HAP-1 (cell line): Measurements from ENCODE around the gene PRKN.

ENCODE experiments used
- DNase-seq, 2 experiments: peaks; one replicate each; pipeline ENCODE4 v3.0.0-alpha.2; 2016 to 2020; ENCODE audit warnings: low spot score in 2 of 2
- H3K27me3 ChIP-seq: fragments of 250-450 bp; sonication (Bioruptor Pico); 2 replicates; pipeline ENCODE4 v1.5.1; 2020; ENCODE audit warnings: low read depth, mild to moderate bottlenecking, moderate library complexity
- H3K36me3 ChIP-seq: fragments of 250-450 bp; sonication (Bioruptor Pico); replicated peaks from 2 replicates; pipeline ENCODE4 v1.5.1; 2020; ENCODE audit warnings: mild to moderate bottlenecking
- H3K4me1 ChIP-seq: fragments of 250-450 bp; sonication (Bioruptor Pico); 2 replicates; pipeline ENCODE4 v1.5.1; 2020; ENCODE audit warnings: mild to moderate bottlenecking
- H3K4me3 ChIP-seq: fragments of 250-450 bp; sonication (Bioruptor Pico); 2 replicates; pipeline ENCODE4 v1.5.1; 2020; ENCODE audit warnings: mild to moderate bottlenecking, moderate library complexity
- H3K9me3 ChIP-seq: fragments of 250-450 bp; sonication (Bioruptor Pico); 2 replicates; pipeline ENCODE4 v1.5.1; 2020; ENCODE audit warnings: mild to moderate bottlenecking, moderate library complexity
- in situ Hi-C: fragments of 300-500 bp; cut with MboI; formaldehyde crosslinking; loops from 3 replicates; pipeline ENCODE4 v1.14.3; 2020; ENCODE audit warnings: low sequenced_read_pairs, inconsistent platforms, mixed read lengths

PRKN gene

GRCh38 chr6:161557333-161558107, 1170.0 kb downstream of the PRKN start:
- Histone ChIP-seq H3K9me3 (no peaks in the 10 kb centered on the region), H3K27me3 (peaks cover 21% of the 10 kb centered on the region), H3K36me3 (no peaks in the 10 kb centered on the region), H3K4me3 (no peak overlapping the region), H3K4me1 (no peaks in the 10 kb centered on the region)
- in situ Hi-C loops = no loop called here
- no peak for DNase-seq

GRCh38 chr6:161554883-161555282, 1172.7 kb downstream of the PRKN start:
- Histone ChIP-seq H3K4me1 (no peaks in the 10 kb centered on the region), H3K4me3 (no peak overlapping the region), H3K36me3 (no peaks in the 10 kb centered on the region), H3K27me3 (no peaks in the 10 kb centered on the region), H3K9me3 (no peaks in the 10 kb centered on the region)
- DNase-seq = no peak
- in situ Hi-C loops = no loop called here

- Histone ChIP-seq H3K4me1 (no peaks in the 10 kb centered on the region), H3K9me3 (no peaks in the 10 kb centered on the region), H3K27me3 (peaks cover 7% of the 10 kb centered on the region), H3K4me3 (no peak overlapping the region), H3K36me3 (no peaks in the 10 kb centered on the region)
- no peak for DNase-seq
- in situ Hi-C loops = no loop called here
Observed at GRCh38 chr6:161549977-161550655, 1177.5 kb downstream of the PRKN start.

GRCh38 chr6:161548713-161549296, 1178.8 kb downstream of the PRKN start:
- H3K9me3 ChIP-seq = no peaks in the 10 kb centered on the region
- no peaks in the 10 kb centered on the region for H3K36me3 ChIP-seq
- no peaks in the 10 kb centered on the region for H3K4me1 ChIP-seq
- peaks cover 20% of the 10 kb centered on the region for H3K27me3 ChIP-seq
- in situ Hi-C loops = no loop called here
- no peak overlapping the region for H3K4me3 ChIP-seq
- DNase-seq = no peak

- Histone ChIP-seq H3K4me1 (no peaks in the 10 kb centered on the region), H3K36me3 (no peaks in the 10 kb centered on the region), H3K4me3 (no peak overlapping the region), H3K9me3 (no peaks in the 10 kb centered on the region), H3K27me3 (peaks cover 32% of the 10 kb centered on the region)
- in situ Hi-C loops = no loop called here
- DNase-seq = no peak
Observed at GRCh38 chr6:161547617-161548016, 1179.9 kb downstream of the PRKN start.

GRCh38 chr6:161546632-161547031, 1180.9 kb downstream of the PRKN start:
- no peaks in the 10 kb centered on the region for H3K9me3 ChIP-seq
- peaks cover 41% of the 10 kb centered on the region for H3K27me3 ChIP-seq
- in situ Hi-C loops = no loop called here
- H3K4me1 ChIP-seq = no peaks in the 10 kb centered on the region
- no peaks in the 10 kb centered on the region for H3K36me3 ChIP-seq
- no peak for DNase-seq
- H3K4me3 ChIP-seq = no peak overlapping the region

- H3K9me3 ChIP-seq = no peaks in the 10 kb centered on the region
- in situ Hi-C loops = no loop called here
- no peaks in the 10 kb centered on the region for H3K36me3 ChIP-seq
- no peaks in the 10 kb centered on the region for H3K4me1 ChIP-seq
- no peak for DNase-seq
- no peak overlapping the region for H3K4me3 ChIP-seq
- peaks cover 44% of the 10 kb centered on the region for H3K27me3 ChIP-seq
Observed at GRCh38 chr6:161545741-161546140, 1181.8 kb downstream of the PRKN start.

- in situ Hi-C loops = no loop called here
- H3K27me3 ChIP-seq = peaks cover 50% of the 10 kb centered on the region
- no peaks in the 10 kb centered on the region for H3K36me3 ChIP-seq
- no peaks in the 10 kb centered on the region for H3K4me1 ChIP-seq
- H3K9me3 ChIP-seq = no peaks in the 10 kb centered on the region
- no peak for DNase-seq
- H3K4me3 ChIP-seq = no peak overlapping the region
Observed at GRCh38 chr6:161544801-161545480, 1182.6 kb downstream of the PRKN start.

GRCh38 chr6:161543684-161544309, 1183.8 kb downstream of the PRKN start:
- H3K4me3 ChIP-seq = no peak overlapping the region
- in situ Hi-C loops = no loop called here
- no peaks in the 10 kb centered on the region for H3K4me1 ChIP-seq
- DNase-seq = no peak
- no peaks in the 10 kb centered on the region for H3K36me3 ChIP-seq
- H3K27me3 ChIP-seq = peaks cover 53% of the 10 kb centered on the region
- no peaks in the 10 kb centered on the region for H3K9me3 ChIP-seq

GRCh38 chr6:161542346-161542980, 1185.1 kb downstream of the PRKN start:
- DNase-seq = no peak
- H3K36me3 ChIP-seq = no peaks in the 10 kb centered on the region
- H3K27me3 ChIP-seq = peaks cover 54% of the 10 kb centered on the region
- in situ Hi-C loops = no loop called here
- H3K9me3 ChIP-seq = no peaks in the 10 kb centered on the region
- no peak overlapping the region for H3K4me3 ChIP-seq
- H3K4me1 ChIP-seq = no peaks in the 10 kb centered on the region

GRCh38 chr6:161540532-161540931, 1187.0 kb downstream of the PRKN start:
- in situ Hi-C loops = no loop called here
- no peak overlapping the region for H3K4me3 ChIP-seq
- no peaks in the 10 kb centered on the region for H3K36me3 ChIP-seq
- H3K27me3 ChIP-seq = peaks cover 54% of the 10 kb centered on the region
- no peaks in the 10 kb centered on the region for H3K9me3 ChIP-seq
- DNase-seq = no peak
- no peaks in the 10 kb centered on the region; the same call in 1 of the 2 replicates for H3K4me1 ChIP-seq

GRCh38 chr6:161536224-161536630, 1191.3 kb downstream of the PRKN start:
- in situ Hi-C loops = no loop called here
- Histone ChIP-seq H3K4me1 (no peaks in the 10 kb centered on the region; the same call in 1 of the 2 replicates), H3K27me3 (peaks cover 23% of the 10 kb centered on the region; the same call in 1 of the 2 replicates)

GRCh38 chr6:161534264-161534873, 1193.2 kb downstream of the PRKN start:
- H3K36me3 ChIP-seq = no peaks in the 10 kb centered on the region
- DNase-seq = no peak
- in situ Hi-C loops = no loop called here
- H3K4me3 ChIP-seq = no peak overlapping the region
- no peaks in the 10 kb centered on the region; the same call in 1 of the 2 replicates for H3K4me1 ChIP-seq
- no peaks in the 10 kb centered on the region for H3K9me3 ChIP-seq
- H3K27me3 ChIP-seq = peaks cover 10% of the 10 kb centered on the region; the same call in 1 of the 2 replicates

More at GRCh38 chr6:161536224-161536630, 1191.3 kb downstream of the PRKN start:
- no peak overlapping the region for H3K4me3 ChIP-seq
- DNase-seq = no peak
- H3K9me3 ChIP-seq = no peaks in the 10 kb centered on the region
- H3K36me3 ChIP-seq = no peaks in the 10 kb centered on the region
